Tibial nerve (tissue), 3 donors: ENCODE data around the gene IGFBP1.

Experiments
- POLR2A ChIP-seq, 2 donors: fragments of 450-650 bp; IDR thresholded peaks; one replicate each; pipeline ENCODE4 v1.6.1; 2017; ENCODE audit warnings: antibody characterized with exemption in 2 of 2, mild to moderate bottlenecking in 2 of 2, moderate library complexity in 2 of 2
- TF ChIP-seq, protein P1 (sequence below), 5 experiments: fragments of 200-600 bp in 3 of 5; fragments of 450-650 bp in 2 of 5; sonication (generic) in 3 of 5; IDR thresholded peaks; one replicate each; pipeline ENCODE4 v1.5.1; 2016 to 2019; ENCODE audit warnings: antibody characterized with exemption in 5 of 5, mild to moderate bottlenecking in 3 of 5, moderate library complexity in 2 of 5

DNA sequence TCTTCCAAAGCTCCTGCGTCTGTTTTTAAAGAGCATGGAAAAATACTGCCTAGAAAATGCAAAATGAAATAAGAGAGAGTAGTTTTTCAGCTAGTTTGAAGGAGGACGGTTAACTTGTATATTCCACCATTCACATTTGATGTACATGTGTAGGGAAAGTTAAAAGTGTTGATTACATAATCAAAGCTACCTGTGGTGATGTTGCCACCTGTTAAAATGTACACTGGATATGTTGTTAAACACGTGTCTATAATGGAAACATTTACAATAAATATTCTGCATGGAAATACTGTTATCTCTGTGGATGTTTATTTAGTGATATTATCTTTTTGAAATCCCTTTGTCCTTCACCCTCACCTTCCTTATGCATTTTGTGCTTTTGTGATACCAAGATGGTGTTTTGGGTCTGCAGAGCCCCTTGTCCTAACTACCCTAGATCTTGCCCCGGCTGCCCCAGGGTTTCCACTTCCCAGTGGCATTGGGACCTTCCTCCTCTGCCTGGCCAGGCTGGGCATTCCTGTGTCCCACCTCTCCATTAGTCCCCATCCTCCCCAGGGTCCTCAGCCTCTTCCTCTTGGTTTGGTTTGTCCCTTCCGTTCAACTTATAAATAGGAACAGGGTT lies 5.2 kb downstream of the IGFBP1 start:
- TF ChIP-seq, protein P1, sequence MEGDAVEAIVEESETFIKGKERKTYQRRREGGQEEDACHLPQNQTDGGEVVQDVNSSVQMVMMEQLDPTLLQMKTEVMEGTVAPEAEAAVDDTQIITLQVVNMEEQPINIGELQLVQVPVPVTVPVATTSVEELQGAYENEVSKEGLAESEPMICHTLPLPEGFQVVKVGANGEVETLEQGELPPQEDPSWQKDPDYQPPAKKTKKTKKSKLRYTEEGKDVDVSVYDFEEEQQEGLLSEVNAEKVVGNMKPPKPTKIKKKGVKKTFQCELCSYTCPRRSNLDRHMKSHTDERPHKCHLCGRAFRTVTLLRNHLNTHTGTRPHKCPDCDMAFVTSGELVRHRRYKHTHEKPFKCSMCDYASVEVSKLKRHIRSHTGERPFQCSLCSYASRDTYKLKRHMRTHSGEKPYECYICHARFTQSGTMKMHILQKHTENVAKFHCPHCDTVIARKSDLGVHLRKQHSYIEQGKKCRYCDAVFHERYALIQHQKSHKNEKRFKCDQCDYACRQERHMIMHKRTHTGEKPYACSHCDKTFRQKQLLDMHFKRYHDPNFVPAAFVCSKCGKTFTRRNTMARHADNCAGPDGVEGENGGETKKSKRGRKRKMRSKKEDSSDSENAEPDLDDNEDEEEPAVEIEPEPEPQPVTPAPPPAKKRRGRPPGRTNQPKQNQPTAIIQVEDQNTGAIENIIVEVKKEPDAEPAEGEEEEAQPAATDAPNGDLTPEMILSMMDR (IDR thresholded peaks at IDR 0.05) = no peak
- TF ChIP-seq POLR2A (IDR thresholded peaks at IDR 0.05) = no peak
